Muscle layer of duodenum (tissue), 2 donors: ENCODE data around the gene CTTNBP2.

Experiments used
- H3K27ac ChIP-seq: one replicate; pipeline ENCODE4 v1.7.0; 2013; ENCODE audit warnings: mild to moderate bottlenecking, low read length
- H3K27me3 ChIP-seq: one replicate; pipeline ENCODE4 v1.7.0; 2013; ENCODE audit warnings: low read depth, mild to moderate bottlenecking, control low read depth, low read length
- H3K36me3 ChIP-seq, 2 donors: one replicate each; pipeline ENCODE4 v1.7.0; 2013; ENCODE audit warnings: low read length in 2 of 2, control low read depth in 1 of 2, mild to moderate bottlenecking in 1 of 2; ENCODE audit not compliant: insufficient read depth in 2 of 2, control insufficient read depth in 1 of 2
- H3K4me1 ChIP-seq, 2 donors: one replicate each; pipeline ENCODE4 v1.7.0; 2013; ENCODE audit warnings: low read length in 2 of 2, mild to moderate bottlenecking in 2 of 2, control low read depth in 1 of 2, moderate library complexity in 1 of 2; ENCODE audit not compliant: insufficient read depth in 2 of 2, control insufficient read depth in 1 of 2
- H3K4me3 ChIP-seq, 2 donors: one replicate each; pipeline ENCODE4 v1.7.0; 2013; ENCODE audit warnings: low read length in 2 of 2, low read depth in 1 of 2, mild to moderate bottlenecking in 1 of 2
- H3K9me3 ChIP-seq, 2 donors: one replicate each; pipeline ENCODE4 v1.7.0; 2013; ENCODE audit warnings: low read length in 2 of 2, control low read depth in 1 of 2, mild to moderate bottlenecking in 1 of 2; ENCODE audit not compliant: control insufficient read depth in 1 of 2
- donor health status: healthy.

The CTTNBP2 gene

DNA sequence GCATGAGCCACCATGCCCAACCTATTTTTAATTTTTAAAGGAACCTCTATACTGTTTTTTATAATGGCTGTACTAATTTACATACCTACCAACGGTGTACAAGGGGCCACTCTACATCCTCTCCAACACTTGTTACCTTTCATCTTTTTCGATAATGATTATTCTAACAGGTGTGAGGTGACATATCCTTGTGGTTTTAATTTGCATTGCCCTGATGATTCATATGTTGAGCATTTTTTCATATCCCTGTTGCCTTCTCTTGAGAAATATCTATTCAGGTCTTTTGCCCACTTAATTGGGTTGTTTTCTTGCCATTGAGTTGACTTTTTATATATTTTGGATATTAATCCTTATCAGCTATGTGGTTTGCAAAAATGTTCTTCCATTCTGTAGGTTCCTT is 167.0 kb downstream of the CTTNBP2 start:
- Histone ChIP-seq H3K4me1 (no peaks in the 10 kb centered on the region), H3K27me3 (no peaks in the 10 kb centered on the region), H3K36me3 (no peaks in the 10 kb centered on the region), H3K9me3 (no peaks in the 10 kb centered on the region), H3K4me3 (no peak overlapping the region), H3K27ac (no peak overlapping the region)

- Histone ChIP-seq H3K4me1 (no peaks in the 10 kb centered on the region), H3K27me3 (no peaks in the 10 kb centered on the region), H3K4me3 (no peak overlapping the region), H3K9me3 (no peaks in the 10 kb centered on the region), H3K27ac (no peak overlapping the region), H3K36me3 (no peaks in the 10 kb centered on the region)
Measured at GRCh38 chr7:117705630-117706029, 167.6 kb downstream of the CTTNBP2 start.

DNA sequence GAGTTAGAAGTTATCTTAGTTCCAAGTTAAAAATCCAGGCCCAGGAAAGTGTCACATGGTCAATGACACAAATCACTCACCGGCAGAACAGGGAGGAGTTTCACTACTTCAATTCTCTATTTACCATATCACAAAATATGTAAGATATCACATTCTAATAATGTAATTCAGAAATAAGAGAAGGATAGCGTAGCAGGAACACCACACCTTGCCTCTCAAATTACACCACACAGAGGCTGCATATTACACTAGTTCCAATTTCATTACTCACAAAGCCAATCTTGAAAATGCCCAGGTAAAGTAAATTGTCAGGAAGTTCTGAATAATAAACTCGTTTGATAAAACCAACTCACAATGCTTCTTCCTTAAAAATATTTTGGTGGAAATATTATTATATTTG is 169.2 kb downstream of the CTTNBP2 start:
- H3K4me1 ChIP-seq: no peaks in the 10 kb centered on the region
- no peaks in the 10 kb centered on the region for H3K36me3 ChIP-seq
- H3K27me3 ChIP-seq: no peaks in the 10 kb centered on the region
- no peak overlapping the region for H3K4me3 ChIP-seq
- no peaks in the 10 kb centered on the region for H3K9me3 ChIP-seq
- H3K27ac ChIP-seq: no peak overlapping the region

DNA sequence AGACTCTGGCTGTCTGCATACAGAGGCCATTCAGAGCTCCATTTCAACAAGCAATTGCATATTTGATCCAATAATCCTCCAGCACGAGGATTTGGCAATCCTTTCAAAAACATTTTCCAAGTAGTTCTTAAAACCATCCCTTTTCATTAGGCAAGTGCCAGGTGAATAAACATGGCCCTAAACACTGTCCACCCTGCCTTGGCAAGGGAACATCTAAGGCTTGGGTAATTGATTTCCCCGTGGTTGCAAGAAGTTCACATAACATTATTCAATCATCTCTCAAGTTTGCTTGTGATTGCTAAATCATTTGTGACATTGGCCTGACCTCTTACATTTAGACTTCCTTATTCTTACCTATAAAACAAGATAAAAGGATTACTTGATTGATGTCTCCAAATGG is 175.2 kb downstream of the CTTNBP2 start:
- Histone ChIP-seq H3K4me3 (no peak overlapping the region), H3K36me3 (no peaks in the 10 kb centered on the region), H3K27ac (no peak overlapping the region)

DNA sequence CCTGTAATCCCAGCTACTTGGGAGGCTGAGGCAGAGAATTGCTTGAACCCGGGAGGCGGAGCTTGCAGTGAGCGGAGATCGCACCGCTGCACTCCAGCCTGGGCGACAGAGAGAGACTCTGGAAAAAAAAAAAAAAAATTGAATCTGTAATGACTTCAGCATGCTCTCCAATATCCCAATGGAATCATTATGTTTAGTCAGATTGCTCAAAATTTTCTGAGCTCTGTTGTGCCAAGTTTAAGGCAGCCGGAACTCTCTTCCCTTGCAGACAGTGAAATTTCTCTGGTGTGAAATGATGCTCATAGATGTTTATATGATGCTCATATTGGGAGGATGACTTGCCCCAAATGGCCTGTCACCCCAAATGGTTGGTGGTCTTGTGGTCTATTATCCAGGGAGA is 180.9 kb downstream of the CTTNBP2 start:
- Histone ChIP-seq H3K4me1 (no peaks in the 10 kb centered on the region), H3K36me3 (no peaks in the 10 kb centered on the region), H3K4me3 (no peak overlapping the region), H3K9me3 (no peaks in the 10 kb centered on the region), H3K27ac (no peak overlapping the region), H3K27me3 (no peaks in the 10 kb centered on the region)

More for the DNA sequence above, 175.2 kb downstream of the CTTNBP2 start:
- H3K9me3 ChIP-seq: no peaks in the 10 kb centered on the region
- H3K27me3 ChIP-seq: no peaks in the 10 kb centered on the region
- H3K4me1 ChIP-seq: no peaks in the 10 kb centered on the region

DNA sequence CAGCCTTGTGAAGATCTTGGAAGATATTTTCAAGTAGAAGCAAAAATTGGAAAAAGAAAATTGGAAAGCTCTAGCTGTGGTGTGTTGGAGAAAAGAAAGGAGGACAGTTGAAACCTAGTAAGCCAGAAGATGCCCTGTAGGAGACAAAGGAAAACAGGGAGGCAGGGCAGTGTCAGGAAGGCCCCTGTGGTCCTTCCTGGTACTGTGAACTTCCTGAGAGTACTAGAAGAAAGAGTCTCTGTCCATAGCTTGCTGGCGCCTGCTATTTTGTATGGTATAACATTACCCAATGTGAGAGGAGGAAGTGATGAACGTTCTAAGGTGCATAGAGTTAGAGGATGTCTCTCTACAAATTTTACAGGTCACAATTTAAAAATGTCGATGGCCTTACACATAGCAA is 183.1 kb downstream of the CTTNBP2 start:
- H3K4me1 ChIP-seq: no peaks in the 10 kb centered on the region
- no peak overlapping the region for H3K27ac ChIP-seq

GRCh38 chr7:117689406-117689805 is 183.8 kb downstream of the CTTNBP2 start:
- H3K9me3 ChIP-seq: no peaks in the 10 kb centered on the region
- H3K4me3 ChIP-seq: no peak overlapping the region
- H3K4me1 ChIP-seq: no peaks in the 10 kb centered on the region
- no peaks in the 10 kb centered on the region for H3K27me3 ChIP-seq
- no peak overlapping the region for H3K27ac ChIP-seq
- H3K36me3 ChIP-seq: no peaks in the 10 kb centered on the region

More for the DNA sequence above, 183.1 kb downstream of the CTTNBP2 start:
- no peaks in the 10 kb centered on the region for H3K36me3 ChIP-seq
- H3K27me3 ChIP-seq: no peaks in the 10 kb centered on the region
- H3K4me3 ChIP-seq: no peak overlapping the region
- no peaks in the 10 kb centered on the region for H3K9me3 ChIP-seq

GRCh38 chr7:117688126-117688525 is 185.1 kb downstream of the CTTNBP2 start:
- H3K4me1 ChIP-seq: no peaks in the 10 kb centered on the region
- no peak overlapping the region for H3K4me3 ChIP-seq
- H3K27ac ChIP-seq: no peak overlapping the region
- H3K9me3 ChIP-seq: no peaks in the 10 kb centered on the region
- no peaks in the 10 kb centered on the region for H3K27me3 ChIP-seq
- no peaks in the 10 kb centered on the region for H3K36me3 ChIP-seq

GRCh38 chr7:117686311-117686935 is 186.8 kb downstream of the CTTNBP2 start:
- Histone ChIP-seq H3K4me1 (no peaks in the 10 kb centered on the region), H3K4me3 (no peak overlapping the region), H3K9me3 (no peaks in the 10 kb centered on the region), H3K36me3 (no peaks in the 10 kb centered on the region), H3K27me3 (no peaks in the 10 kb centered on the region), H3K27ac (no peak overlapping the region)

- Histone ChIP-seq H3K9me3 (no peaks in the 10 kb centered on the region), H3K4me3 (no peak overlapping the region), H3K27me3 (no peaks in the 10 kb centered on the region), H3K27ac (no peak overlapping the region), H3K36me3 (no peaks in the 10 kb centered on the region), H3K4me1 (no peaks in the 10 kb centered on the region)
Measured at GRCh38 chr7:117685795-117686194, 187.4 kb downstream of the CTTNBP2 start.

DNA sequence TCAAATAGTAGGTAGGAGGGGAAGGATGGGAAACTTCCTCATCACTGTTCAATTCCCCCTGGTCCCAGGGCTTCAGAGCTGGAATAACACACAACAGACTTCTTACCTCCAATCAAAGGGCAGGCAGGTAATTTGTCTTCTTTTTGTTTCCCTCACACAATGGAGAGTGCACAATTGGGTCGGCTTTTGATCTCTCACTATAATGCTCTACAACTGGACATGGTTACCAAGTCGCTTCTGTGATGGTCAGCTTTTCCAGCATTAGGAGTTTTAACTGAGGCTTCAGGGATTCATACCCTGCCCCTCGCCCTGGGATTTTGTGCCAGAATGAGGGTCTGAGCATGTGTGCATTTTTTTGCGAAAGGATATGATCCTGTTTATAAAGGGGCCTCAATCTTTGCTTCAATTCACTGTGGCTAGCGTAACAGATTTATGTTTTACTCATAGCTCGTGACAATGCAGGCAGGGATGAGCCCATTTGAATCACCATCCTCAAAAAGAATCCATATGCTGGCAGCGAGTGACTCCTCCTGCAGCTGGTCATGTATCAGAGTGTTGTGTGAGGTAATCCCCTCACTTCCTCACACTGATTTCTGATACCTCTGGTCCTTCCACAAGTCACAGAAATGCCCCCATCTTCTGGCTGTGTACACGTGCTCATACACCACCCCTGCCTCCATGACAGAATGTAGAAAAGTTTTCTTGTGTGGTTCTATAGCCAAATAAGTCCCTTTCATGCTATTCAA is 189.6 kb downstream of the CTTNBP2 start:
- no peaks in the 10 kb centered on the region for H3K4me1 ChIP-seq
- H3K9me3 ChIP-seq: no peaks in the 10 kb centered on the region
- H3K4me3 ChIP-seq: no peak overlapping the region
- H3K36me3 ChIP-seq: no peaks in the 10 kb centered on the region
- no peak overlapping the region for H3K27ac ChIP-seq
- no peaks in the 10 kb centered on the region for H3K27me3 ChIP-seq
